Fibroblast of skin of abdomen (primary cell): Measurements from ENCODE around the gene NELL2.

Experiments
- DNase-seq: peaks from one replicate; pipeline ENCODE4 v3.0.0-alpha.2; 2013

NELL2 gene

DNA sequence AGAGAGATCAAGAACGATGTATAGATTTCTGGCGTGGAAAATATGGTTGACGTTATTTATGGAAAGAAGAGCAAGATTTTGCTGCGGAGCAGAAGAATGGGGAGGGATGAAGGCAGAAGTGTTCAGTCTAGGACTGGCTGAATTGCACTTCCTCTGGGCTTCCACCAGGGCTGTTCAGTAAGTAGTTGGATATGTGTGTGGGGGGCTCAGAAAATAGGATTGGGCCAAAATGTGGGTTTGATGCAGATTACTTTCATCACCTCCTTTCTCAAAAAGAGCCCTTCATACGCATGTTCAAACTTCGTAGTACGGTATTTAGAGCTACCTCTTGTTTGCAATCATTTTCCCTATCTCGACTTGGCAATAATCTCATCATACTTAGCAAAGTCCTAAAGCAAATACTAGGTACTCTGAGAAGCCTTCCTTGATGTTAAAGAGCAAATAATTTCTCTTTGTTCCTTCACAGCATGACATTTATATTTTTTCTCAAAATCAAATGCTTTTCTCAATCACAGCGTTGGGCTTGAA lies 349.4 kb downstream of the NELL2 start:
- DNase-seq, result no peak

DNA sequence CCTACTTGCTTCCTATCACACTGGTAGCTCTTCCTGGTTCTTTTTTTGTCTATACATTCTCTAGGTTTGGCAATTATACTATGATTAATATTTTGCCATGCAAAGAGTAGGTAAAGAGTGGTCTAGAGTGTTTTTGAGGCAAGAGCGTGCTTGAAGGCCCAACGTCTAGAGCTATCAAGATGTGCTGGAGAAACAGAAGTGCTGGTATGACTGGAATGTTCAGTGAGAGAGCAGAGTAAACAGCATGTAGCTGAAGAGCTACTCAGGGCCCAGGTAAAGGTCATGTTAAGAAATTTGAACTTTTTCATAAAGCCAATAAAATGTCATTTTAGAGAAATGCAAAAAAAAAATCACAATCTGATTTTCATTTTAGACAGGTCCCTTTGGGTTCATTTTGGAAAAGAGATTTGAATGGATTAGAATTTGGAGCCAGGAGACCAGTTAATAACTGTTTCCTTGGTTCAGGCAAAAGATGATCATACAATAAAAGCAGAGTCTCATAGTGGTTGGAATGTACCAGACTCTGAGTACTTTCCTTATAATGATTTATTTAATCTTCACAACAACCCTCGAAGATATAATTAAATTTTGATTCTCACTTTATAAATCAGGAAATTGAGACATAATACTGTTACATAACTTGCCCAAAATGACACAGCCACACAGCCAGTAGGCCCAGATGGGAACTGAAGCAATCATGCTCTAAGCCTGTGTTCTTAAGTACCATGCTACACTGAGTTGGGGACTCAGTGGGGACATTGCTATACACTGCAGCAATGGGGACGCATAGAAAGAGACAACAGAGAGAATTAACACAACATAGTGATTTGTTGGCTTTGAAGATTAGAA lies 350.1 kb downstream of the NELL2 start:
- no peak for DNase-seq

DNA sequence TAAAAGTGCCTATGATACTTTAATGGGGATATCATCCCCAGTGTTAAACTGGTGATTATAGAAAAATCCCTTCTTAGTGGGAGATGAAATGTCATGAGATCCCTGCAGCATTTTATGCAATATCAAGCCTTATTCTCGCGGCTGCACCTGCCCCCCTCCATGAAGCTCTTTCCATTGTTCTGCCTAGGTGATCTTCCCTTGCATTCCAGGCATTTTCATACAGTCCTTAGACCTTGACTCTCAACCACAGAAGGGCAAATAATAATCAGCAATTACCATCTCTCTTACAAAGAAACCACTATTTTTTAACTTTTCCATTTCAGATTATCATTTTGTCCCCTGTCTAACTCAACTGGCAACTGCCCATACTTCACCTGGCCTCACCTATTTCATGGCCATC lies 352.3 kb downstream of the NELL2 start:
- DNase-seq, result no peak

- DNase-seq, result no peak
Observed at GRCh38 chr12:44521702-44522101, 354.4 kb downstream of the NELL2 start.

DNA sequence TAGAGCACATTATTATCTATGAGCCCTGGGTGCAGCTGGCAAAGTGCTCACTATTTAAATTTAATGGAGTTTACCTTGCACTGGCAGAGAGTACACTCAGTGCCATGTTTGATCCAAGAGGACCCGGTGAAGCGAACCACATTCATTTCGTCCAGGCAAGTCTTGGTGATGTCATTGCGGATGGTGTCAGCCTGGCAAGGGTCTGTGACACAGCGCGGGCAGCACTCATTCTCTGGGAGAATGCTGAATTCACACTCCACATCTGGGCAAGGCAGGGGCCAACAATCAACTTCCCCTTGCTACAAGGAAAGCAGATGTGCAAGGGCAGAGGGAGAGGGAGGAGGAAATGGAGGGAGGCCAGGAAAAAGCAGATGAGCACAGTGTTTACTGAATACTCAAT lies 356.2 kb downstream of the NELL2 start:
- DNase-seq, result no peak

- no peak for DNase-seq
Observed at GRCh38 chr12:44511289-44511688, 364.8 kb downstream of the NELL2 start.

- DNase-seq, result no peak
Observed at GRCh38 chr12:44510510-44510909, 365.6 kb downstream of the NELL2 start.

DNA sequence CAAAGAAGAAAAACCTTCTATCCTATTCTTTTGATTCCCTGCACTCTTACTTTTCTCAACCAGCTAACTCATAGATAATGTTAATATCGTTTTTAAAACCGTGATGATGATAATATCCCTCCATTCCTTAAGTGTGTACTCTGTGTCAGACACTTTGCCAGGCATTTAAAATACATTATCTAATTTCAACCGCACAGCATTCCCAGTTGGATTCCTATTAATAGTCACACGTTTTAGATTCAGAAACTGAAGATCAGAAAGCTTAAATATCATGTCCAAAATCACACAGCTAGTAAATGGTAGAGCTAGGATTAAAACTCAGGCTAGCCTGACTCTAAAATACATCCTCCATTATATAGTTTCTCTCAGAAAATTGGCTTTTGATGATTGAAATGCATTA lies 366.0 kb downstream of the NELL2 start:
- DNase-seq, result no peak

DNA sequence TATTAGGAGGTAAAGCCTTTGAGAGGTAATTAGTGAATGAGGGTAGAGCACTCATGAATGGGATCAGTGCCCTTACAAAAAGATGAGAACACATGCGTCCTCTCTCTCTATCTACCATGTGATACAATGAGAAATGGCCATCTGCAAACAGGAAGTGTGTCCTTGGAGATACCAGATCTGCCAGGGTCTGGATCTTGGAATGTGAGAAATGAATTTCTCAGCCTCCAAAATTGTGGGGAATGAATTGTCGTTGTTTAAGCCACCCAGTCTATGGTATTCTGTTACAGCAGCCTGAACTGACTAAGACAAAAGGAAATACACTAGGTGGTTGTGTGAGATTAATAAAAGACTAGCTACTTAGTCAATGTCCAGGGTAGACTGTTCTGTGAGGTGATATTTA lies 366.6 kb downstream of the NELL2 start:
- DNase-seq, result peak; percentile 28

- no peak for DNase-seq
Observed at GRCh38 chr12:44507461-44507860, 368.7 kb downstream of the NELL2 start.

GRCh38 chr12:44504799-44505198 lies 371.3 kb downstream of the NELL2 start:
- no peak for DNase-seq

DNA sequence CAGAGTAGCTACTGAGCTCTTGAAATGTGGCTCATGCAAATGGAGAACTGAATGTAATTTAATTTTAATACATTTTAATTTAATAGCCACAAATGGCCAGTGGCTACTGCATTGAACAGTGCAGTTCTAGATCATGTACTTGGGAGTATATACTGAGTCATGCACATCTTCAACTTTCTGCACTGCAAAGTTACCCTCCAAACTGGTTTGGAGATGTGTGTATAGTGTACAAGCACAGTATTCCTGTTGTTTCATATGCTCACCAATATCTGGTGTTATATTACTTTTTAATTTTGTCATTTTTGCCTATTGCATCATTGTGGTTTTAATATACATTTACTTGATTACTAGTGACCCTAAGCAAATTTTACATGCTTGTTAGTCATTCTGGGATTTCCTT lies 372.8 kb downstream of the NELL2 start:
- no peak for DNase-seq

DNA sequence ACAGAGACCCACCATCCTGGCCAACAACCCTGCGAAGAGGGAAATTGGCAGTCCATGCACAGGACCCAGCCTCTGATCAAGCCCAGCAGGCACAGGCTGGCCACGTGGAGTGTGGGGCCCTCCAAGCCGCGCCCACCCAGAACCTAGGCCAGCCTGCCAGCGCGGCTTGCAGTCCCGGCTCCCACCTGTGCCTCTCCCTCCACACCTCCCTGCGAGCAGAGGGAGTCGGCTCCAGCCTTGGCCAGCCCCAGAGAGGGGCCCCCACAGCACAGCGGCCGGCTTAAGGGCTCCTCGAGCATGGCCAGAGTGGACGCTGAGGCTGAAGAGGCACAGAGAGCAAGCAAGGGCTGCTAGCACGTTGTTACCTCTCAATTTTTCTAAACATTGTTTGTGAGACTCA lies 373.4 kb downstream of the NELL2 start:
- DNase-seq, result no peak

DNA sequence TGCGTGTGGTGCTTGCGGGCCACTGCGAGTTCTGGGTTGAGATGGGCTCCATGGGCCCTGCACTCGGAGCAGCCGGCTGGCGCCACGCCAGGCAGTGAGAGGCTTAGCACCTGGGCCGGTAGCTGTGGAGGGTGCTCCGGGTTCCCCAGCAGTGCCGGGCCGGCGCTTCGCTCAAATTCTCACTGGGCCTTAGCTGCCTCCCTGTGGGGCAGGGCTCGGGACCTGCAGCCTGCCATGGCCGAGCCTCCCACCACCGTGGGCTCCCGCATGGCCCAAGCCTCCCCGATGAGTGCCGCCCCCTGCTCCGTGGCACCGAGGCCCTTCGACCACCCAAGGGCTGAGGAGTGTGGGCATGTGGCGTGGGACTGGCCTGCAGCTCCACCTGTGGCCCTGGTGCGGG lies 375.7 kb downstream of the NELL2 start:
- DNase-seq, result no peak

DNA sequence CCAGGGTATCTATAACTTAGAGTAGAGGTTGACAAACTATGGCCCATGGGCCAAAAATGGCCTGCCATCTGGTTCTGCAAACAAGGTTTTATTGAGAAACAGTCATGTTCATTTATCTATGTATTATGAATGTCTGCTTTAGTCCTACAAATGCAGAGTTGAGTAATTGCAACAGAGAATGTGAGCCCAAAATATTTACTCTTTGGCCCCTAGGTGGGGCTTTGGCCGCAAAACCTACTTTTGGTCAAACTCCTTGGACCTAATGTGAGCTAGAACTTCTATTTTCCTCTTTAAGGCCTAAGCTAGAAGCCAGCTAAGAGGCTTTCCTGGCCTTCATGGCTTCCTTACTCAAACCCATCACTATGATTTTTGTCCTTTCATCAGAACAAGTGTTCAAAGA lies 379.1 kb downstream of the NELL2 start:
- DNase-seq, result no peak

- no peak for DNase-seq
Observed at GRCh38 chr12:44490181-44490580, 385.9 kb downstream of the NELL2 start.

- no peak for DNase-seq
Observed at GRCh38 chr12:44488180-44488579, 387.9 kb downstream of the NELL2 start.

GRCh38 chr12:44484862-44485261 lies 391.3 kb downstream of the NELL2 start:
- DNase-seq, result no peak

DNA sequence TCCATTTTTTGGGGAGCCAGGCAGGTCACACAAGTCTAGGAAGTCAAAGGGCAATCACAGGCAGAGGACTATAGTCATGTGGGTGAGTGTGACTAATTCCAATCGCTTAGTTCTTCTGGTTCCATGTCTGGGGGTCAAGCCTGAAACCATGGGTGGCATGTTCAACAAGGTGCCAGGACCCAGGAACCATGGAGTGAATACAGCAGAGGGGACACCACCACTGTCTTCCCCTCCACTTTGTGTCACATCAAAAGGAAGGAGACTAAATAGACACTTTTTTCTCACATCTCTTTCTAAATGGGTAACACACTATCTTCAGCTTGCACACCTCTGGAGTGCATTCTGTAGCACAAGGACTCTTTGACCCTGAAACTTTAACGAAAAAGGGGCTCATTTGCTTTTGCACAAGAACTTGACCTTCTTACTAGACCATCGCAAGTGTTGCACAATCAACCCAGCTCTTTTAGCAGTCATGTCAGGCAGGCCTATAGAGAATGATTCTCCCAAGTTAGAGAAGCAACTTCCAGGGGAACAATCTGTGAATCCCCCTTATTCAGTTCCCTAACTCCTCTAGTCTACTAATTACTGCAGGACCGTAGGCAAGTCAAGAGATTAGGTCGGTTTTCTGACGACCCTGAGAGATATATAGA lies 398.7 kb downstream of the NELL2 start:
- no peak for DNase-seq

GRCh38 chr12:44476683-44477082 lies 399.4 kb downstream of the NELL2 start:
- DNase-seq, result no peak

DNA sequence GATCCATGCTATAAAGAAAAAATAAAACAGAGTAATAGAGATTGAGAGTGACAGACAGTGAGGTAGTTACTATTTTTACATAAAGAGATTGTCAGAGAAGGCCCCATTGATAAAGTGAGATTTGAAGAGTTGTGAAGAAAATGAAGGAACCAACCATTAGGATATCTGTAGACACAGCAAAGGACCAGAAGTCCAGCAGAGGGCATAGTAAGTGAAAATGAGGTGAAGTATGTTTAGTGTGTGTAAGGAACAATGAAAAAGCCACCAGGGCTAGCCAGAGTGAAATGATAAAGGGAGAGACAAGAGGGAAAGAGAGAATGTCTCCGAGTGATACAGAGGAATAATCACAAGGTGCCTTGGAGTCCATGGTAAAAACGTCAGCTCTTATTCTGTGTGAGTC lies 411.0 kb downstream of the NELL2 start:
- DNase-seq, result no peak

- no peak for DNase-seq
Observed at GRCh38 chr12:44464180-44464579, 411.9 kb downstream of the NELL2 start.

- no peak for DNase-seq
Observed at GRCh38 chr12:44462729-44463128, 413.4 kb downstream of the NELL2 start.

GRCh38 chr12:44460261-44460660 lies 415.9 kb downstream of the NELL2 start:
- DNase-seq, result no peak
